ENCODE results near the gene MS4A2. TPM values are rescaled to one million over a fixed set of nuclear protein-coding genes. Genes with fewer than 3 reads are reported as not detected.
"Not testable (repeated sequence)": the region's sequence is repeated elsewhere in the genome, so short reads cannot be mapped to it uniquely, and the experiment has no call there.

Gene MS4A2
- total RNA-seq, 2 donors from 2014 or later, result 0.26 to 0.33 TPM

DNA sequence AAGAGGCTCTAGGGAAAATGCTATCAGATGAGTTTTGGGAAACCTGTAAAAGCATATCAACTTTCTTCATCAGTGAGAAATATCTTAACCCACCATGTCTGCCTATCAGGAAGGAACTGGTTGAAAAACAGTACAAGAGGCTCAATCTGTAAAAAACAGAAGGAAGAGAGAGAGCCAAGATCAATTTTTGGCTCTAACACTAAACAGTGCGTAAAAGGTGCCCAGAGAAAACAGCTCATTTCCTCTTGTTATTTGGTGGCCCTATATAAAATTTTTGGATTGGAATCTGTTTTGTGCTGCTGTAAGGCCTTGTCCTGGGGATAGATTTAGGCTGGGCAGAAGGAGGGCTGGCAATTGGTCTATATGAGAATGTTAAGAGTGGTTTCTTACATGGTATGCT lies 12.1 kb downstream of the MS4A2 start:
- Histone ChIP-seq H3K36me3 (replicated peaks in 1 of 2; ENCODE audit: insufficient read depth in 1 of 2, low read depth in 2 of 2) (no peaks in the 10 kb centered on the region), H3K4me1 (peaks cover 10% of the 10 kb centered on the region), H3K27ac (no peak overlapping the region), H3K9me3 (no peaks in the 10 kb centered on the region), H3K27me3 (no peaks in the 10 kb centered on the region), H3K4me3 (no peak overlapping the region)
- no peak for TF ChIP-seq CTCF (IDR thresholded peaks at IDR 0.05)
- no peak for TF ChIP-seq POLR2A (IDR thresholded peaks at IDR 0.05)
- no peak for DNase-seq
- no peak for ATAC-seq
- whole genome bisulfite sequencing, 2 donors, result 50 to 68% methylated on average over 1 of the region's 1 CpG
- intact Hi-C loops (cut with DNase I), result no loop called here

- intact Hi-C loops (cut with DNase I); H3K27me3 ChIP-seq; H3K27ac ChIP-seq; H3K9me3 ChIP-seq; H3K36me3 ChIP-seq (replicated peaks in 1 of 2; ENCODE audit: insufficient read depth in 1 of 2, low read depth in 2 of 2); DNase-seq; H3K4me3 ChIP-seq; ATAC-seq; H3K4me1 ChIP-seq: not testable (repeated sequence)
- 84 to 90% methylated on average over 11 of the region's 11 CpGs for WGBS, 2 donors
Observed at GRCh38 chr11:60101368-60101767, 12.9 kb downstream of the MS4A2 start.

DNA sequence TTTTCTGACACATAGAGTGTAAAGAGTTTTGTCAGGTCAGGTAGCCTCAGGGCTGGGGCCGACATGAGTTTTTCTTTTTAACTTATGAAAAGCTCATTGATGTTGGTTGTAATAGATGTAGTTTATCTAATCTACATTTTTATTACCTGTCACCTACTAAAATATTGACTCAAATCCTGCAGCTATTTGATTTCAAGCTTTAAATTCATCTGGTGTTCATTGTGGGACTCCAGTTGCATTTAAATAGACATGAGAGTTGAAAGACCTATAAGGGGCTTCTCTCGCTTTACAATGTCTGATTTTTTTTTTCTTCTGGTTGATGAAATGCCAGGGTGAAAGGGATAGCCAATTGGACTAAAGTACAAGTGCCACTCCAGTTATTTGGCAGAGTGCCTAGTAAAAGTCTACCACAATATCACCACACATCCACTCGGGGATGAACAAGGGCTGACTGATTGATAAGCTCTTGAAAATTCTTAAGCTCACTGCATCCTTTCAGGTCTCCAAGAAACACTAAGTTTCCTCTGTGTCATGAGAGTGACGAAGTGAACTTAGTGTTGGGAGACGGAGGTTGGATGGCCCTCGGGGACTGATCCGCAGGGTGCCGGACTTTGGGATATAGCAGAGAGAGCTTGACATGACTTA lies 16.1 kb downstream of the MS4A2 start:
- H3K36me3 ChIP-seq (replicated peaks in 1 of 2; ENCODE audit: insufficient read depth in 1 of 2, low read depth in 2 of 2); H3K9me3 ChIP-seq; ATAC-seq; H3K4me1 ChIP-seq; H3K4me3 ChIP-seq; DNase-seq; H3K27me3 ChIP-seq; intact Hi-C loops (cut with DNase I); H3K27ac ChIP-seq: not testable (repeated sequence)
- 74 to 75% methylated on average over 8 of the region's 8 CpGs for WGBS, 2 donors

DNA sequence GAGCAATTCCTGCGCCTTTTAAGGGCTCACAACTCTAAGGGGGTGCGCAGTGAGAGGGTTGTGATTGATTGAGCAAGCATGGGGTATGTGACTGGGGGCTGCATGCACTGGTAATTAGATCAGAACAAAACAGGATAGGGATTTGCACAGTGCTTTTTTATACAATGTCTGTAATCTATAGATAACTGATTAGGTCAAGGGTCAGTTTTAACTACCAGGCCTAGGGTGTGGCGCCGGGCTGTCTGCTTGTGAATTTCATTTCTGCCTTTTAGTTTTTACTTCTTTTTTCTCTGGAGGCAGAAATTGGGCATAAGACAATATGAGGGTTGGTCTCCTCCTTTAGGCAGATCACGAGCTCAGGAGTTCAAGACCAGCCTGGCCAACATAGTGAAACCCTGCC lies 20.2 kb downstream of the MS4A2 start:
- H3K27ac ChIP-seq; H3K4me3 ChIP-seq; H3K4me1 ChIP-seq; ATAC-seq; intact Hi-C loops (cut with DNase I); DNase-seq; H3K9me3 ChIP-seq; H3K27me3 ChIP-seq; H3K36me3 ChIP-seq (replicated peaks in 1 of 2; ENCODE audit: insufficient read depth in 1 of 2, low read depth in 2 of 2): not testable (repeated sequence)
- WGBS, 2 donors, result 92 to 97% methylated on average over 5 of the region's 5 CpGs

GRCh38 chr11:60111793-60112192 lies 23.3 kb downstream of the MS4A2 start:
- Histone ChIP-seq H3K36me3 (replicated peaks in 1 of 2; ENCODE audit: insufficient read depth in 1 of 2, low read depth in 2 of 2) (no peaks in the 10 kb centered on the region), H3K27me3 (no peaks in the 10 kb centered on the region), H3K4me1 (no peaks in the 10 kb centered on the region), H3K9me3 (no peaks in the 10 kb centered on the region), H3K27ac (no peak overlapping the region), H3K4me3 (no peak overlapping the region)
- DNase-seq (no peak), ATAC-seq (no peak)
- 50 to 56% methylated on average over 2 of the region's 2 CpGs for WGBS, 2 donors
- intact Hi-C loops (cut with DNase I), result no loop called here
- no peak for TF ChIP-seq CTCF (IDR thresholded peaks at IDR 0.05)
- TF ChIP-seq POLR2A (IDR thresholded peaks at IDR 0.05), result no peak

GRCh38 chr11:60116996-60117790 lies 28.7 kb downstream of the MS4A2 start:
- no peaks in the 10 kb centered on the region for H3K4me1 ChIP-seq
- no peaks in the 10 kb centered on the region for H3K36me3 ChIP-seq (replicated peaks in 1 of 2; ENCODE audit: insufficient read depth in 1 of 2, low read depth in 2 of 2)
- H3K27ac ChIP-seq, result no peak overlapping the region
- no peak for DNase-seq
- ATAC-seq, result no peak
- intact Hi-C loops (cut with DNase I), result no loop called here
- H3K9me3 ChIP-seq, result no peaks in the 10 kb centered on the region
- H3K4me3 ChIP-seq, result no peak overlapping the region
- H3K27me3 ChIP-seq, result no peaks in the 10 kb centered on the region
- TF ChIP-seq POLR2A (IDR thresholded peaks at IDR 0.05) (no peak), CTCF (IDR thresholded peaks at IDR 0.05) (no peak)

Measured in body of pancreas (tissue), 4 donors.